NCI-H2029 (cell line): ENCODE data around the gene RPL34.
A peak's percentile ranks its signal among the peaks of the same experiment; 100 is the strongest.

Source experiments
- DNase-seq: peaks from one replicate; lab custom pipeline; 2025; lab: John Stamatoyannopoulos, UW

The RPL34 gene

GRCh38 chr4:108624263-108625056, 4.1 kb downstream of the RPL34 start:
- DNase-seq, result no peak

GRCh38 chr4:108626056-108626455, 5.7 kb downstream of the RPL34 start:
- no peak for DNase-seq

- DNase-seq, result no peak
Measured at GRCh38 chr4:108628411-108628810, 8.0 kb downstream of the RPL34 start.

- DNase-seq, result no peak
Measured at GRCh38 chr4:108635070-108635655, 14.8 kb downstream of the RPL34 start.

- no peak for DNase-seq
Measured at GRCh38 chr4:108636246-108636645, 15.9 kb downstream of the RPL34 start.

GRCh38 chr4:108637856-108638255, 17.5 kb downstream of the RPL34 start:
- no peak for DNase-seq

GRCh38 chr4:108644237-108644636, 23.9 kb downstream of the RPL34 start:
- DNase-seq, result no peak

- DNase-seq, result no peak
Measured at GRCh38 chr4:108646706-108647105, 26.3 kb downstream of the RPL34 start.

- DNase-seq, result no peak
Measured at GRCh38 chr4:108649863-108650211, 29.5 kb downstream of the RPL34 start.

GRCh38 chr4:108650212-108651013, 30.0 kb downstream of the RPL34 start, which contains the start of gene OSTC:
TSS of gene OSTC (plus strand) at chr4:108650599. CDS start at chr4:108650656, 57 bp downstream.
- DNase-seq, result peak; percentile 93

GRCh38 chr4:108651014-108651791, 30.8 kb downstream of the RPL34 start:
- no peak for DNase-seq

GRCh38 chr4:108662629-108663028, 42.3 kb downstream of the RPL34 start:
- no peak for DNase-seq

GRCh38 chr4:108674356-108674977, 54.1 kb downstream of the RPL34 start:
- no peak for DNase-seq
